Progenitor cell of endocrine pancreas (in vitro differentiated cells): ENCODE measurements around the gene TXNDC11. TPM values are rescaled to one million over a fixed set of nuclear protein-coding genes. Genes with fewer than 3 reads are reported as not detected.

ENCODE experiments used
- DNase-seq: peaks from one replicate; pipeline ENCODE4 v3.0.0; 2021; ENCODE audit warnings: low spot score; ENCODE audit not compliant: unreplicated experiment
- H3K27ac Mint-ChIP-seq: 2 replicates; pipeline ENCODE4 v1.8.0; 2021; ENCODE audit warnings: mild to moderate bottlenecking, moderate library complexity, mixed read lengths
- H3K27me3 Mint-ChIP-seq: 2 replicates; pipeline ENCODE4 v1.8.0; 2021; ENCODE audit warnings: mixed read lengths
- H3K36me3 Mint-ChIP-seq: 2 replicates; pipeline ENCODE4 v1.8.0; 2022; ENCODE audit warnings: mixed read lengths; ENCODE audit not compliant: insufficient read depth
- H3K4me1 Mint-ChIP-seq: 2 replicates; pipeline ENCODE4 v1.8.0; 2021; ENCODE audit warnings: low read depth, mixed read lengths
- H3K4me3 Mint-ChIP-seq: 2 replicates; pipeline ENCODE4 v1.8.0; 2021; ENCODE audit warnings: low read depth, mild to moderate bottlenecking, moderate library complexity, mixed read lengths
- H3K9me3 Mint-ChIP-seq: 2 replicates; pipeline ENCODE4 v1.8.0; 2021; ENCODE audit warnings: low read depth, mixed read lengths
- total RNA-seq: library from RNA; stranded (reverse); gene quantifications from 2 replicates; pipeline ENCODE4 v1.2.1, GENCODE V29; 2021
- TF ChIP-seq, protein P1 (sequence below): fragments of 200-600 bp; sonication (generic); IDR thresholded peaks from one replicate; pipeline ENCODE4 v1.5.0; 2021; ENCODE audit warnings: antibody characterized with exemption, mild to moderate bottlenecking; ENCODE audit not compliant: unreplicated experiment

Gene TXNDC11
- total RNA-seq, 1 donor from 2014 or later: 30.8 TPM

DNA sequence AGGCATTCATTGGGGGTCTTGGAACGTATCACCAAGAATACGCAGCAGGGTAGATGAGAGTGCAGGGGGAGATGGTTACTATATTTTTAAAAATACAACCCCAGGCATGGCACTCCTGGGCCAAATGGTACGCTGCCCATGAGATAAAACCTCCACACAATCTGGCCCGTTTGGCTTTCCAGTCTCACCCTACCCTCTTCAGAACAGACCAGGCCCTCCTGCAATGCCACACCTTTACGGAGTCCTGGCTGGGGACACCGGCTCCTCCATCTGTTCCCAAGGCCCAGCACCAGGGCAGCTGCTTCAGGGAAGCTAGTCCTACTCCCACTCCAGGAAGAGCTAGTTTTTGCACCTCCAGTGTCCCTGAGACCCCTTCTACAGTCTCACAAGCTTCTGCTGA, 50.0 kb downstream of the TXNDC11 start:
- Mint-ChIP-seq H3K27me3 (no peaks in the 10 kb centered on the region), H3K27ac (peak overlapping the region; percentile 53), H3K9me3 (no peaks in the 10 kb centered on the region), H3K36me3 (peaks cover 20% of the 10 kb centered on the region), H3K4me1 (peaks cover 3% of the 10 kb centered on the region), H3K4me3 (no peak overlapping the region)
- no peak for DNase-seq
- TF ChIP-seq, protein P1, sequence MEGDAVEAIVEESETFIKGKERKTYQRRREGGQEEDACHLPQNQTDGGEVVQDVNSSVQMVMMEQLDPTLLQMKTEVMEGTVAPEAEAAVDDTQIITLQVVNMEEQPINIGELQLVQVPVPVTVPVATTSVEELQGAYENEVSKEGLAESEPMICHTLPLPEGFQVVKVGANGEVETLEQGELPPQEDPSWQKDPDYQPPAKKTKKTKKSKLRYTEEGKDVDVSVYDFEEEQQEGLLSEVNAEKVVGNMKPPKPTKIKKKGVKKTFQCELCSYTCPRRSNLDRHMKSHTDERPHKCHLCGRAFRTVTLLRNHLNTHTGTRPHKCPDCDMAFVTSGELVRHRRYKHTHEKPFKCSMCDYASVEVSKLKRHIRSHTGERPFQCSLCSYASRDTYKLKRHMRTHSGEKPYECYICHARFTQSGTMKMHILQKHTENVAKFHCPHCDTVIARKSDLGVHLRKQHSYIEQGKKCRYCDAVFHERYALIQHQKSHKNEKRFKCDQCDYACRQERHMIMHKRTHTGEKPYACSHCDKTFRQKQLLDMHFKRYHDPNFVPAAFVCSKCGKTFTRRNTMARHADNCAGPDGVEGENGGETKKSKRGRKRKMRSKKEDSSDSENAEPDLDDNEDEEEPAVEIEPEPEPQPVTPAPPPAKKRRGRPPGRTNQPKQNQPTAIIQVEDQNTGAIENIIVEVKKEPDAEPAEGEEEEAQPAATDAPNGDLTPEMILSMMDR: no peak

GRCh38 chr16:11692171-11692570, 50.5 kb downstream of the TXNDC11 start:
- no peaks in the 10 kb centered on the region for H3K27me3 Mint-ChIP-seq
- no peak overlapping the region for H3K4me3 Mint-ChIP-seq
- H3K4me1 Mint-ChIP-seq: peaks cover 3% of the 10 kb centered on the region
- no peak for DNase-seq
- no peaks in the 10 kb centered on the region for H3K9me3 Mint-ChIP-seq
- H3K27ac Mint-ChIP-seq: no peak overlapping the region
- H3K36me3 Mint-ChIP-seq: peaks cover 21% of the 10 kb centered on the region
- TF ChIP-seq, protein P1: no peak

GRCh38 chr16:11691771-11692170, 50.9 kb downstream of the TXNDC11 start:
- DNase-seq: no peak
- no peak overlapping the region for H3K4me3 Mint-ChIP-seq
- H3K9me3 Mint-ChIP-seq: no peaks in the 10 kb centered on the region
- no peaks in the 10 kb centered on the region for H3K27me3 Mint-ChIP-seq
- peaks cover 20% of the 10 kb centered on the region for H3K36me3 Mint-ChIP-seq
- TF ChIP-seq, protein P1: no peak
- H3K27ac Mint-ChIP-seq: no peak overlapping the region
- H3K4me1 Mint-ChIP-seq: peaks cover 3% of the 10 kb centered on the region

DNA sequence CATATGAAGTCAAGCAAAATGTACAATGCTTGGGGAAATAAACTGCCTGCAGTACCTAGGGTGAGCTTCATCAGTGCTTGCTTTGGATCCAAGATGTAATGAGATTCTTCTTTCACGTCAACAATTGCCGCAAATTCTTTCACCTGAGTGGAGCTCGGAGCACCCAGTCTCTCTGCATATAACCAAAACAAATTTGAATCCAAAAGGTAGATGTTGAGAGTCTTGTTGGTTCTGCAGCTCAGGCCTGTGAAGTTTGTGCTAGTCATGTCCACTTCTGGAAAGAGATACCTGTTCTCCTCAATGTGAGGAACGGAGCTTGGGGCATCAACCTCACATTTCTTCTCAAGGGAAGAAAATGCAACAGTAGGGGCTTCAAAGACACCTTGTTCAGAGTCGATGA, 51.4 kb downstream of the TXNDC11 start:
- peaks cover 20% of the 10 kb centered on the region for H3K36me3 Mint-ChIP-seq
- peaks cover 3% of the 10 kb centered on the region for H3K4me1 Mint-ChIP-seq
- H3K4me3 Mint-ChIP-seq: no peak overlapping the region
- DNase-seq: no peak
- H3K27ac Mint-ChIP-seq: no peak overlapping the region
- H3K9me3 Mint-ChIP-seq: no peaks in the 10 kb centered on the region
- no peaks in the 10 kb centered on the region for H3K27me3 Mint-ChIP-seq
- TF ChIP-seq, protein P1: no peak

GRCh38 chr16:11689031-11689840, 53.4 kb downstream of the TXNDC11 start:
- H3K27ac Mint-ChIP-seq: no peak overlapping the region

More at GRCh38 chr16:11689031-11689840, 53.4 kb downstream of the TXNDC11 start:
- TF ChIP-seq, protein P1: no peak
- Mint-ChIP-seq H3K4me1 (peaks cover 3% of the 10 kb centered on the region), H3K36me3 (peaks cover 19% of the 10 kb centered on the region), H3K4me3 (no peak overlapping the region), H3K27me3 (no peaks in the 10 kb centered on the region), H3K9me3 (no peaks in the 10 kb centered on the region)
- DNase-seq: no peak
